ENCODE results near the gene GASK1A.
"Not testable (repeated sequence)": the region's sequence is repeated elsewhere in the genome, so short reads cannot be mapped to it uniquely, and the experiment has no call there.

The GASK1A gene

DNA sequence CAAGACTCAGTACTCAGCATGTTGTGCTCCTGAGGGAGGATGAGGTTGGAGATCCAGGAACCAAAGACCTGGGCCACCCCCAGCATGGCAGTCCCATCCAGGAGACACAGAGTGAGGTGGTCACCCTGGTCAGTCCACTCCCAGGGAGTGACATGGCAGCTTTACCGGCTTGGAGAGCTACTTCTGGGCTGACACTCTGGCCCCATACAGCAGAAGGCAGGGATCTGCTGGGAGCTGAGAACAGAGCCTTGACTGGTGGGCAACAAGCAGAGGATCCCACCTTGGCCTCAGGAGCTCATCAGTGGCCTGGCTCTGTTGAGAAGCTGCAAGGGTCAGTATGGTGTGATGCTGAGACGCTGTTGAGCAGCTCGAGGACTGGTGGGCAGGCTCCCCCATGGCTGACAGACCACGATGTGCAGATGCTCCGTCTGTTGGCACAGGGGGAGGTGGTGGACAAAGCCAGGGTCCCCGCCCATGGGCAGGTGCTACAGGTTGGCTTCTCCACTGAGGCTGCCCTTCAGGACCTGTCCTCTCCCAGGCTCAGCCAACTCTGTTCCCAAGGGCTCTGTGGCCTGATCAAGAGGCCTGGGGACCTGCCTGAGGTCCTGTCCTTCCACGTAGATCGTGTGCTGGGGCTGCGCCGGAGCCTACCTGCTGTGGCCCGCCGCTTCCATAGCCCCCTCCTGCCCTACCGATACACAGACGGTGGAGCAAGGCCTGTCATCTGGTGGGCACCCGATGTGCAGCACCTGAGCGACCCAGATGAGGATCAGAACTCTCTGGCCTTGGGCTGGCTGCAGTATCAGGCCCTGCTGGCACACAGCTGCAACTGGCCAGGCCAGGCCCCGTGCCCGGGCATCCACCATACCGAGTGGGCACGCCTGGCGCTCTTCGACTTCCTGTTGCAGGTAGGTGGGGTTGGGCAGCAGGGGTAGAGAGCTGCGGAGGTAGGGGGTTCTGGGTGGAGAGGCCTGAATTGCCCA lies 53.8 kb downstream of the GASK1A start:
- peak in 1 of 2 donors; percentile 10 for ATAC-seq

DNA sequence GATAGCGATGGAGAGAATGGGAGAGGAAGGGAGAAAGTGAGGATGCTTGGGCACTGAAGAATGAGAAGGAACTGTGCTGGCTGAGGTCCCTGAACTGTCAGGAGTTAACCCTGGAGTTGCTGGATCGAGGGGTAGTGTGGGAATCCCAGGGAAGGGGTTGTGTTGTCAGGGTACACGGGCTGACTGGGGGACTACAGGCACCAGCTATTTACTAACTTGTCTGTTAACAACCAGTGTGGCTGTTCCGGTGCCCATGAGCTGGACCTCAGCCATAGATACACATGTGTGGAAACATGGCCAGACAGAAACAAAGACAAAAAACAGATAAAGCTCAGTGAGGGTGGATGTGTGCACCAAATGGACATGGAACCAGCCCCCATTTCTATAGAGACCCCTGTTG lies 55.1 kb downstream of the GASK1A start:
- ATAC-seq: no peak

DNA sequence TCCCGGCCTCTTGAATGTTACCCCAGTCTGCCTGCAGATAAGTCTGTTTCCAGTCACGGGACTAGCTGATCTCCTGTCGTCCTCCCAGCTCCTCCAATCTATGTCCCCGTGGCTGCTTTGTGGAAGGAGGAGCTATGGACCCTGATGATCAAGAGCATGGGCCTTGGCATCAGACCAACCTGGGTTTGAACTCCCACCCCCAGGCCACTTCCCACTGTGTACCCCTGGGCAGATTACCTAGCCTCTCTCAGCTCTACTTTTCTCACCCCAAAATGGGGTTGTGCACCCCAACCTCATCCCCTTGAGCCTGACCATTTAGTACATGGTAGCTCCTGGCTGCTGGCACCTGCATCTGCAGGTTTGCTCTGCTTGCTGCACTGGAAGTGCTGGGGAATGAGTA lies 55.8 kb downstream of the GASK1A start:
- no peak for ATAC-seq

DNA sequence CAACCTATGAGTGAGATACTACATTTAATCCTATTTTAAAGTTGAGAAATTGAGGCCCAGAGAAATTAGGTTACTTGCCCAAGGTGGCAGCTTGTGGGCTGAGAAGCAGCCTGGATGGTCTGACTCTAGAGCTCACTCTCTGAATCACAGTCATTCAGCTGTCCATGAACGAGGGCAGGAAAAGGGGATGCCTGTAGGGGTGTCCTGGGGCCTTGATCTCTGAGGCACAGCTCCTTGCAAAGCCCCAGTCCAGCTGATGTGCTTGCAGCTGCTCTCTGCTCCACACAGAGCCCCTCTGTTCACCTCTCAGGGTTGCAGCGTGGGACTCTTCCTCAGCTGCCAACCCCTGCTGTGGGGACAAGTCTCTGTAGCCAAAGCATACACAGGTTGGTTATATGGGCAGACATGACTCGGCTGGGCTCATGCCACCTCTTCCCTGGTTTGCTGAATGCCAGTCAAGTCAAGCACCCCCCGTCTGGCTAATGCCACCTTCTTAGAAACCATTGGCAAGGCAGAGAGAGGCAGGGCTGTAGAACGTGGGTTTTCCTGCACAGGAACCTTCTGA lies 56.8 kb downstream of the GASK1A start:
- ATAC-seq: no peak

DNA sequence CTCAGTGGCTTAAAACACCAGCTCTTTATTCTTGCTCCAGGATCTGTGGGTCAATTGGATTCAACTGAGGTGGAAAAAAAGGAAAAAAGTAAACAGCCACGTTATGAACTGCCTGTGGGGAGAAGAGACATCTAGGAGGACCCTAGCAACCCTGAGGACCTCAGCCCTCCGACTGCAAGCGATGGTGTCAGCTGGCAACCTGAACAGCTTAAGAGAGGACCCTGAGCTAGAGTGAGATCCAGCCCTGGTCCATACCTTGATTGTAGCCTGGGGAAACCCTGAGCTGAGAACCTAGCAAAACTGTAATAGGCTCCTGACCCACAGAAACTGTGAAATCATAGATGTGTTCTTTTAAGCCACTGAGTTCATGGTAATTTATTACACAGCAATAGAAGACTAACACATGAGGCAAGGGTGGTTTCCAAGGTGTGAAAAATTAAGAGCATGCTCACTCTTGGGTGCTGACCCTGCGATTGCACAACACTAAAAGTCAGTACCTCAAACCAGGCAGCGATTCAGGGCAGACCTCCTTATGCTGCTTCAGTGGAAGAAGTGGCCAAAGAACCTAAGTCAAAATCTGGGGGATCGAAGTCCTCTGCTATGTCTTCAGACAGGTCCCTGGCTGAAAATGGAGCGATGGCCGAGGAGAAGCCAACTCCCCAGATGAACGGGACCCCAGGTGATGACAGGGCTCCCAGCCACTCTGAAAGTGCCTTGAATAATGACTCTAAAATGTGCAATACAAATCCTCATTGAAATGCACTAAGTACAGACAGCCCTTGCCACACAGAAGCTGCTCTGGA lies 57.7 kb downstream of the GASK1A start:
- ATAC-seq: no peak

DNA sequence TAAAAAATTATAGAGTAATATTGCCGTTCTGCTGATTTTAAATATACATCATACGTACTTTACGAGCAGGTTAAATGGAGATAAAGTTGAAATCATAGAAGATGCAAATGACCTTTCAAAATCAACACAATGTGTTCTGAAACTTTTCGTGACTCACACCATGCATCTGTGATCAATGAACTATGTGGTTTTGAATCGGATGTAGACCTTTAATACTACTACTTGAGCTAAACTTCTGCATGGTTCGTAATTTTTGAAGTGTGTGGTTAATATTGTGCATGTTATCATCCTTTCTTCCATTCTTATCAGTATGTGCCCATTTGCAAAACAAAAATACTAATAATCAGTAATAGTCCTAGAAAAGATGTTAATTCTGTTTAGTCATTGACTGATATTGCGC lies 58.9 kb downstream of the GASK1A start:
- peak; percentile 82 to 86 for ATAC-seq

DNA sequence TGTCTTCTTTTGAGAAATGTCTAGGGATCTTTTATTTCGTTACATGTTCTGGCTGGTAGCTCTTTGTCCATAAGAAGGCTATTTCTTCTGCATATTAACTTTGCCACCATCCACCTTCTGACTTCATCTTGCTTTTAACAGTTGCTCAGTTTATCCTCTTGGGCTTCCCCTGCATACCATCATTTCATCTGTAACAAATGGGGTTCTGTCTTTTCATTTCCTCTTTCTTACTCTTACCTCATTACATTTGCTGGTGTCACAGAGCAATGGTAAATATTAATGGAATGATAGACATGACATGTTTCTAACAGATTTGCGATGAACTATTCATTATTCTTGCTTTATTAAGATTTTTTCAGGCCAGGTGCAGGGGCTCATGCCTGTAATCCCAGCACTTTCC lies 62.4 kb downstream of the GASK1A start:
- ATAC-seq: no peak

DNA sequence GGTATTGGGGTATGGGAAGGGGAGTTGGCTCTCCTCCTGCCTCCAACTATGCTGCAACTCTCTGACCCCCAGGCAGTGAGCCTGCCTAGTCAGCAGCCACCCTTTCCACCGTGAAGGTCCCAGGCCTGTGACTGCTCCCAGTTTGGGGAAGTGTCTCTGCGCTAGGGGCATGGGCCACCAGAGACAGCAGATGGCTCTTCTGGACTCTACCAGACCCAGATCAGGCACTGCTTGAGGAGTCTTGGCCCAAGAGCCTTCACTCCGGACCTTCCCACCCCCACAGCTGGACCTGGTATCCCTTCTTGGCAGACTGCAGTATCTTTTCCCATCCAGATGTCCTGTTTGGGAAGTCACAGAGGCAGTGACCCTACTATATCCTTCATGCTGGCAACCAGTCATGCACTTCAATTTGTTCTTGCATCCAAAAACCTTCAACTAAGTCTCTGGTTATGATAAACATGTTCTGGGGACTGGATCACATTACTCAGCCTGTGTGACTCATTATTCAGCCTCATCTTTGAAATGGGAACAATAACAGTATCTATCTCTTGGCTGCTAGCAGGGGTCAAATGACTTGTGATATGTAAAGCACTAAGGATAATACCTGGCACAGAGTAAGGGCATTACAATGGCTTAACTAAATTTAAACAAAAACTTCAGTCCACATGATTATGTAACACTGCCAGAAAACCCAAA lies 64.1 kb downstream of the GASK1A start:
- ATAC-seq: no peak

DNA sequence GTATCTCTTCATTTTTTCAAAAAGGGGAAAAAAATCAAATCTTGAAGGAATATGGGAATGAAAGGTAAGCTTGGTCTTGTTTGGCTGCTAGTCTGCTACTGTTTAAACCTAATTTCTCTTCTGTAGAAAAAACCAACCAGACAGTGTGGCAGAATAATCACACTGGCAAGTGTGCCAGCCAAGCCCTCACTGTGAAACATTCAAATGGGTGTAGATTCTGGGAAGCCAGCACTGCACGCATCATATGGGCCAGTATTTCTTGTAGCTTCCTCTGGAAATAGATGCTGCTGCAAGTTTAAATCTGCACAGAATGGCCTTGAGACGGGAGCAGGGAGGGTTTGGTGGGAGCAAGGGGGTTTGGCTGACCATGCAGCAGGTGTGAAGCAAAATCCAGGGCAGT lies 64.7 kb downstream of the GASK1A start:
- ATAC-seq: no peak

DNA sequence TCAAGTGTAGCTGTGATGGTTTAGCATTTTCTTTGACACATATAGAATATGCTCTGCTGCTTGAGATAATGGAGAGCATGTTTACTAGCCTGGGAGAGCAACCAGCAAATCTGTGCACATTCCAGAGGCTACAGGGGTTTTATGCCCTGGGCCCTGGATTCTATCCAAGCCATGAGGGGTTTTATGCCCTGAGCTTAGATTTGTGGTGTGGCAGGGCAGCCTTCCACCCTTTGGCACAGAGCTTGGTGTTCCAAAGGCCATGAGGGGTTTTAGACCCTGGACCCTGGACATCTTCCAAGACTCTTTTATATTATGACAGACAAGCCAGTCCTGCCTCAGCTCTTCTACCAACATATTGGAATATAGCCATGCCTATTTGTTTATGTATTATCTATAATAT lies 66.0 kb downstream of the GASK1A start:
- ATAC-seq: not testable (repeated sequence)

DNA sequence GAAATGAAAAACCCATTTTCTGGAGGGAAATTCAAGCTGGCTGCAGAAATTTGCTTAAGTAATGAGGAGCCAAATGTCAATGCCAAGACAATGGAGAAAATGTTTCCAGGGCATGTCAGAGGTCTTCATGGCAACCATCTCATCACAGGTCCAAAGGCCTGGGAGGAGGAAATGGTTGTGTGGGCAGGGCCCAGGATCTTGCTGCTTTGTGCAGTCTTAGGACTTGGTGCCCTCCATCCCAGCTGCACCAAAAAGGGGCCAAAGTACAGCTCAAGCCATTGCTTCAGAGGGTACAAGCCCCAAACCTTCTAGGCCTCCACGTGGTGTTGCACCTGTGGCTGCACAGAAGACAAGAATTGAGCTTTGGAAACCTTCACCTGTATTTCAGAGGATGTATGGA lies 67.5 kb downstream of the GASK1A start:
- no peak for ATAC-seq

DNA sequence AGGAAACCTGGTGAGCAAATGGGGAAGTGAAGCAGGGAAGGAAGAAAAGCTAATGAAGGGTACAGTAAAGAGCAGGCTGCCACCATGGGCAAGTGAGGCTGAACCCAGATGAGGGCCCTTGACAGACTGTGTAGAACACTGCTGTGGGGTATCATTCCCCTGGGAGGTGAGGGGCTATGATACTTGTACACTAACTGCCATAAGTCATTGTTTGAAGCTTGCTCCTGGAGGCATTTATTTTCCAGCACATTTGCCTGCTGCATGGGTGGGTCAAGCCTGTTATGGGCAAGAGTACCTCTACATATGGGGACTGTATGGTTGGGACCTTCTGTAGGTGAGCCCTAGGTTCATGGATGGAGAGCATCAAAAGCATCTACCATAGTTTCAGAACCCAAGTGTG lies 69.4 kb downstream of the GASK1A start:
- no peak for ATAC-seq

DNA sequence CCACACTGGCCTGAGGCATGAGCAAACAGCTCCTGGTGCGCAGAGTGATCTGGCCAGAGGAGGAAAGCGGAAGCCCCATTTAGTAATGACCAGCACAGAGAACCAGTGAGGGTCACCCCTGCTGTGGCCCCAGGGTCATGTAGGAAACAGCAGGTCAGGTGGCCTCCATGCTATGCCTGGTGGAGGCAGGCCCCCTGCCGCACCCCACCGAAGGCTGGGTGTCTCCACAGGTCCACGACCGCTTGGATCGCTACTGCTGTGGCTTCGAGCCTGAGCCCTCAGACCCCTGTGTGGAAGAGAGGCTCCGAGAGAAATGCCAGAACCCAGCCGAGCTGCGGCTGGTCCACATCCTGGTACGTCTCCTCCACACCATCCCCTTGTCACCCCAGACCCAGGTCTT lies 74.2 kb downstream of the GASK1A start:
- no peak for ATAC-seq

DNA sequence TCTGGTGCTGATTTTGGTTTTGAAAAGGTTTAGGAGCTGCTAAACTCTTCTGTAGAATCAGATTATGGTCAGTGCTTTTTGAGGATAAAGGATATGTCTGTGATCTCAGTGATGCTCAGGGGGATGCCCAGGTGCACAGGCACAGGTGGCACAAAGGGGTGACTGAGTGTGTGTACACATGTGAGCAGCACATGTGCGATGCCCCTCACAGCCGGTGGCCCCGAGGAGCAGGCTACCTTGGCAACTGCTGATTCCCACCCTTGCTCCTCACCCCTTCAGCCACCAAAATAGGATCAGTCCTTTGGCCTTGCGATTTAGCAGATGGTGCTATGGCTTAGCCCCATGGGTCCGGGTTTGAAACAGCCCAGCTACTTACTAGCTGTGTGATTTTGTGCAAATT lies 75.6 kb downstream of the GASK1A start:
- ATAC-seq: no peak

DNA sequence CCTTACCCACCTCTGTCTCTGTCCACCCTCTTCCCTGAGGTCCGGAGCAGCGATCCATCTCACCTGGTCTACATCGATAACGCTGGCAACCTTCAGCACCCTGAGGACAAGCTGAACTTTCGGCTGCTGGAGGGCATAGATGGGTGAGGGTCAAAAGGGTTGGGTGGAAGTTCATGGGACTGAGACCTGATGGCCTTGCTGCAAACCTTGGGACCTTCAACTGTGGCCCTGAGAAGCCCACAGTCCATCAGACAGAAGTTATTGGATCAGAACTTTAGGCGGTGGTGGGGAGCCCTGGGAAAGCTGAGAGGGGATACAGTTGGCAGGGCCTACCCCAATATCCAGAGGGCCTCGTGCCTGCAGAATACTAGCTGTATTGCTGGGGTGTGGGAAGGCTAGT lies 76.3 kb downstream of the GASK1A start:
- no peak for ATAC-seq

DNA sequence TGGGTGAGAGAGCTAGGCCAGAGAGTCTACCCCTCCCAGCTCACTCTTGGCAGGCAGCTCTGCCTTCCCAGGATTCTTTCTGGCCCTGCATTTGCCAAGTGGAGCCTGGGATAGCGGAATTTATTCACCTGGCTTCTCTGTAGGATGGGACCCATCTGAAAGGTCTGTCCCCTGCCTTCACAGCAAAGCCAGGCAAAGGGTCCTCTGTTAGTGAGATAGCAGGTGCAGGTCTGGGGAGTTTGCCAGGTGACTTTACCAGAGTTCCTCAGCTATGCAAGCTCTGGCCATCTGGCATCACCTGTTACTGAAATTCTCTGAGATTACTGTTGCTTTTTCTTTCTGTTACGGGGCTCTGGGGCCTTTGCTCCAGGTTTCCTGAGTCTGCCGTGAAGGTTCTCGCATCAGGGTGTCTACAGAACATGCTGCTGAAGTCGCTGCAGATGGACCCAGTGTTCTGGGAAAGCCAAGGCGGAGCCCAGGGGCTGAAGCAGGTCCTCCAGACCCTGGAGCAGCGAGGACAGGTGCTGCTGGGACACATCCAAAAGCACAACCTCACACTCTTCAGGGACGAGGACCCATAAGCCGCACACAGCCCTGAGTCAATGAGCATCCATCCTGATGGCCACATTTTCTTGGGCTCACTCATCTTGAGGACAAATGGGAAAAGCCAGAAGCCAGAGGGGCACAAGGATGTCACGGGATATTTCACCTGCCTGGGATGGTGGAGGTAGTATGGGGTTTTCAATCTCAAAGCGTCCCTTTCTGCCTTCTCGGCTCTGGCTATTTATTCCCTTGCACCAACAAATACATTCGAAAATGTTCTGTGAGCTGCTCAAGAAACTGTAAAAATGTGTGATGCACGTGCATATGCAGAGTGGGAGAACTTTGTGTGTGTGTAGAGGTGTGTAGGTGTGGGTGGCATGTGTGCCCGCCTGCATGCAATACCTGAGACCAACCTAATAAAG lies 77.0 kb downstream of the GASK1A start:
- no peak for ATAC-seq

DNA sequence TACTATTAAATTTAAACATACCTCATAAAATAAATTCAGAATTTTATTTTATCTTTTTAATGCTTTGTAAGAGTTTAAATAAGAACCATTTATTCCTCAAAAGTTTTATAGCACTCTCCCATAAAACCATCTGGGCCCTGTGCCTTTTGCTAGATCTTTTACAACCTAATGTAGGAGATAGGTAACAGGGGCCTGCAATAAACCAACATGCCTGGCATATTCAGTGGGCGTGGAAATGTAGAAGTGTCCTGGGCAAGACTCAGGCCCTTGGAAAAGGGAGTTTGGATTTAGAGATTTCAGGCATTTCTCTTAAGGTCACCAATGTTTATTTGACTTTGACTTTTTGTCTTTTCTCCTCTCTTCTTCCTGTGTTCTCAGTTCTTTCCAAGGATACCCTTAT lies 80.3 kb downstream of the GASK1A start:
- no peak for ATAC-seq

DNA sequence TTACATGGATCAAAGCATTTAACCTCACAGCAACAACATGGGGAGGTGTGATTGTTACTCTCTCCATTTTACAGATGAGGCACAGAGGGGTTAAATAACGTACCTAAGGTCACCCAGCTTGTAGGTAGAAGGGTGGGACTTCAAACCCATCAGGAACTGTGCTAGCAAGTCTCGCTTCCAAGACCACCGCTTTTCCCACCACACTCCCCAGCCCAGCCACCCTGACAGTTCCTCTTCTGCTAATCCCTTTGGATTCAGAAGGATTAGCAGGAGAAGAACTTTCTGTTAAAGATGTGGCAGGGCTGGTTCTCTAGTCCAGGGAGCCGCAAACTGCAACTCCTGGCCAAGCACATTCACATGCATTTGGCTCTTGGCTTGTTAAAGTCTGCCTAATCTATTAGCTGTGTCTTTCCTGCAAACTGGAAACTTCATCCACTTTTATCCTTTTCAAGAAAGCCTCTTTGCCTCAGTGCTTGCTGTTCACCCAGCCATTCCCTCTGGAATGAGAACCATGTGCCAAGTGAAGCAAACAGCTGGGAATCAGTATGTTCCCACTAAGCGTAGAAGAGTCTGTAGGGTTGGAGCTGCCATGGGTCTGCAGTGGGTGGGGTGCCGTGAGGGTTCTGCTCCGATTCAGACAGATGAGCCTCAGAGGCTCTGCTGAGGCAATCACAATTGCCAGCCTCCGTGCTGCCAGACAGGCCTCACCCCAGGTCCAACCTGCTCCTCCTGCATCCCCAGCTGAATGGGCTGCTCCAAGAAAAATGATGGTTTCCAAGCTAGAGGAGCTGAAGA lies 82.2 kb downstream of the GASK1A start:
- no peak for ATAC-seq

DNA sequence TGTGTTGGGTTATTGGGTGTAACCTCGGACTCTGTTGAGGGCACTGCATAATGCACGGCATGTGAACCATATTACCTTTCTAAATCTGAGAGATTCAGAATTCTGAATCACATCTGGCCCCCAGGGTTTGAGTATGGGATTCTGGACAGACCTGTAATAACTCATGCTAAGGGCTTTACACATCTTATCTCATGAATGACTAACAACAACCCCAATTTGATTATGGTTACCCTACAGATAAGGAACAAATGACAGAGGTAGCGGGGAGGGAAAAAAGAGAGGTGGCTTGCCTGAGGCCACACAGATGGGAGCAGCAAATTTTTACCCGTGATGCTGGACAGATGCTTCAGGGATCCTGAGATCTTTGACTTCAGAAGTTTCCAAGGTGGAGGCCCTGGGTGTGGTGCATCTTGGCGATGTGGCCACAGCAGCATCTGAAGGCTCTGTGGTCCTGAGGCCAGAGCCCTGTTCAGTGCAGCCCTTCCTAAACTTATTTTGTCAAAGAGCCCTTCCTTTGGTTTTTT lies 83.0 kb downstream of the GASK1A start:
- no peak for ATAC-seq

DNA sequence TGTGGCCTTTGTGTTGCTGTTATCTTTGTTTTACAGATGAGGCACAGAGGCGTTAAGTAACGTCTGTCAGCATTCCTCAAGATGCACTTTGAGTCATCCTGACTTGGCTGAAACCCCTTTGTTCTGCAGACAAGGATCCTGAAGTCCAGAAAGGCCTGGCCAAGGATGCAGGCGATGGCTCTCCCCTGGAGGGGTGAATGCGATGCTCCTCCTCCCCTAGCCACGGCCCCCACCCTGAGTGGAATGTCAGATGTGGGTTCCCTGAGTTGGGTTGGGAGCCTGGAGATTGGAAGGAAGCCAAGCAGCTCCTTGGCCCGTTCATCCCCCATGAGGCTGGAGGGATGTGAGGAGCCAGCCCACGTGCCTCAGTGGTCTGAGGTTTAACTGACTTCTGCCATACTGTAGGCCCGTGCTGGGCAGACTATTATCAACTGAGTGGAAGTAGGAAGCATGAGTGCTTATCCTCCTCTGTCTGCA lies 83.5 kb downstream of the GASK1A start:
- ATAC-seq: no peak

All from activated CD4-positive, CD25-positive, alpha-beta regulatory T cell treated with anti-CD3 and anti-CD28 coated beads, Interleukin-2, amount 50 U/mL, for 24 hours (primary cell).